SK-N-SH (cell line): Measurements from ENCODE around the gene GNA14.

Experiments
- CHD2 ChIP-seq: fragments of 150-350 bp; IDR thresholded peaks from 2 replicates; pipeline ENCODE4 v1.6.1; 2018; ENCODE audit warnings: low read length; ENCODE audit not compliant: partially characterized antibody
- CTCF ChIP-seq: fragments of 200-600 bp; sonication (generic); IDR thresholded peaks from 2 replicates; pipeline ENCODE4 v1.6.1; 2017; ENCODE audit warnings: antibody characterized with exemption, mild to moderate bottlenecking, moderate library complexity
- JUND ChIP-seq: IDR thresholded peaks from 2 replicates; pipeline ENCODE4 v1.4.0; 2012
- MAX ChIP-seq: IDR thresholded peaks from 2 replicates; pipeline ENCODE4 v1.4.0; 2012; ENCODE audit warnings: low read depth
- POLR2AphosphoS5 ChIP-seq: IDR thresholded peaks from 2 replicates; pipeline ENCODE4 v1.6.1; 2012; ENCODE audit warnings: low read depth, low read length
- RAD21 ChIP-seq: IDR thresholded peaks from 2 replicates; pipeline ENCODE4 v1.6.1; 2012; ENCODE audit warnings: mild to moderate bottlenecking, low read length
- TAF1 ChIP-seq: IDR thresholded peaks from 2 replicates; pipeline ENCODE4 v1.6.1; 2012; ENCODE audit warnings: low read depth, mild to moderate bottlenecking, low read length, moderate library complexity, borderline replicate concordance
- TF ChIP-seq, protein P1 (sequence below): fragments of 150-350 bp; IDR thresholded peaks from 2 replicates; pipeline ENCODE4 v1.6.1; 2017; ENCODE audit warnings: antibody characterized with exemption, low read length, low read depth, borderline replicate concordance

DNA sequence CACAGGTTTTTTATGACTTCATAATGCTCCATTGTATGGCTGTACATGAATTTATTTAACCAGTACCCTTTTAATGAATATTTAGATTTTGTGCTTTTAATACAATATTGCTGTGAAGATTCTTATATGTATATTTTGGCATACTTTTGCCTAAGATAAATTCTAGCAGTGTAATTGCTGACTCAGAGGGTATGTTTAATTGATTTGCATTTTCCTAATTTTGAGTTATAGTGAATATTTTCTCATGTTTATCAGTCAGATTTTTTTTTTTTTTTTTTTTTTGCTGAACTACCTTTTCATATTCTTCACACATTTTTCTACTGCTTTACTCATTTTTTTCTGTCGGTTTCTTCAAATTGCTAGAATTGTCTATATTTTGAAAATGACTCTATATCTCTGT, 248.2 kb downstream of the GNA14 start:
- TF ChIP-seq POLR2AphosphoS5 (no peak), CTCF (no peak), MAX (no peak), TAF1 (no peak), JUND (no peak), RAD21 (no peak), CHD2 (no peak)
- TF ChIP-seq, protein P1, sequence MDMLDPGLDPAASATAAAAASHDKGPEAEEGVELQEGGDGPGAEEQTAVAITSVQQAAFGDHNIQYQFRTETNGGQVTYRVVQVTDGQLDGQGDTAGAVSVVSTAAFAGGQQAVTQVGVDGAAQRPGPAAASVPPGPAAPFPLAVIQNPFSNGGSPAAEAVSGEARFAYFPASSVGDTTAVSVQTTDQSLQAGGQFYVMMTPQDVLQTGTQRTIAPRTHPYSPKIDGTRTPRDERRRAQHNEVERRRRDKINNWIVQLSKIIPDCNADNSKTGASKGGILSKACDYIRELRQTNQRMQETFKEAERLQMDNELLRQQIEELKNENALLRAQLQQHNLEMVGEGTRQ, result no peak
